KOPT-K1 (cell line): ENCODE results near the gene MROH8.

Source experiments
- H3K27ac ChIP-seq: fragments of 200-600 bp; sonication (generic); 2 replicates; pipeline ENCODE4 v1.5.1; 2016; ENCODE audit warnings: antibody characterized with exemption, mild to moderate bottlenecking, low read depth, low read length; ENCODE audit not compliant: poor library complexity, severe bottlenecking
- H3K36me3 ChIP-seq: fragments of 200-600 bp; sonication (generic); 2 replicates; pipeline ENCODE4 v1.5.1; 2017; ENCODE audit warnings: antibody characterized with exemption, mild to moderate bottlenecking, low read length, moderate library complexity; ENCODE audit not compliant: insufficient read depth
- H3K9me3 ChIP-seq: fragments of 200-600 bp; sonication (generic); 2 replicates; pipeline ENCODE4 v1.5.1; 2017; ENCODE audit warnings: antibody characterized with exemption, low read length, mild to moderate bottlenecking; ENCODE audit not compliant: insufficient read depth, poor library complexity, severe bottlenecking

MROH8 gene

DNA sequence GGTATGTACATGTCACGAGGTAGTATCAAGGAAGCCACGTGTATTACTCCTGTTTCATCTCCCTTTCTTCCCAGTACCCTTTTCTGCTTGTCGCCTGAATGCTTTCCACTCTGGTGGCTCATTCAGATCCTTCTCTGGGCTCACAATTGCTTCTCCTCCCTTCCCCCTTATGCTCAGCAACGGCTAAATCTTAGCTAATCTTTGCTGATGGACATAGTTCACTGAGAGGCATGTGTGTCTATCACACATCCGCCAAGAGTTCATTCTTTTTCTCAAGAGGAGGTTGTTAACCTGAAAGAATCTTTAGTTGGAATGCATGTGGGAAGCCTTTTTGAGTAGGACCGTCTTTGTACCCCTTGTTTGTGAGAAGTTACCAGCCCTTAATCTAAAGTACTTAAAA lies 25.8 kb upstream of the MROH8 start:
- Histone ChIP-seq H3K36me3 (peaks cover 100% of the 10 kb centered on the region), H3K27ac (no peak overlapping the region)

DNA sequence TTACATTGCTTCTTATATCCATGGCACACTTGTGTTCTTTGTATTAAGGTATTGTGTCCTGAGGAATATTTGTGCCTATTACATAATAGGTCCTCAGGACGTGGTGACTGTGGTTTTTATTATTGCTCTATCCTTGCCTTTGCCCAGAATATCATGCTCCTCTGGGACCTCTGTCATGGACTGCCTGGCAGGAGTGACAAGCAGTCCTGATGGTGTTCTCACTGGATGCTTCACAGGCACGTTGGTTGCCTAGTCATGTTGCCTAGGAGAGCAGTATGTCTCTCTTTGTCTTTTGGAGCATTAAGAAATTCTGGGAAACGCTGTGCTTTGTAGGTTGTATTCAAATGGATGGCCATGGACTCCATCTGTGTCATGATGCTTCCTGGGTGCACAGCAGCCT lies 24.7 kb upstream of the MROH8 start:
- H3K9me3 ChIP-seq, result no peaks in the 10 kb centered on the region
- H3K36me3 ChIP-seq, result peaks cover 100% of the 10 kb centered on the region
- H3K27ac ChIP-seq, result no peak overlapping the region

More for the DNA sequence above, 25.8 kb upstream of the MROH8 start:
- no peaks in the 10 kb centered on the region for H3K9me3 ChIP-seq

DNA sequence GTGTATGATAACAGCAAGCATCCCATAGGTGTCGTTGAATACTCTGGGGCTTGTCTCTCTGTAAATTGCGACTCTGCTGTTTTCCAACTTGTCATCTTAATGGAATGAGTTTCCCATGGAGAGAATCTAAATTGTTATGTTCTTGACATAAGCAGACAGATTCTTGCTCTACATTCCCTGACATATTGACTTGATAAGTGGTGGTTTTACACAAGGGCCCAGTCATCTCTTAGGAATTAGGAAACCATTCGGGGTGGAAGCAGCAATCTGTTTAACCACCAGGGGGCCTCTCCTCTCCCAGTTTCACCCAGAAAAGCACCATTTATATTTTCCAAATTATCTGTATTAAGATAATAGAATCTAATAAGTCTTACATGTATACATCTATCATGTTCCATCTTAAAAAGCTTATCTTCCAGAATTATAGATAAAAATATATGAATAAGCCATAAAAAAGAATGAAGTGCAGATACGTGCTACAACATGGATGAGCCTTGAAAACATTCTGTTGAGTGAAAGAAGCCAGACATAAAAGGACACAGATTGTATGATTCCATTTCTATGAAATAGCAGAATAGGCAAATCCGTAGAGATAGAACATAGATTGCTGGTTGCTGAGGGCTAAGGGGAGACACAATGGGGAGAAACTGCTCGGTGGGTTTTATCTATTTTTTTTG lies 23.1 kb upstream of the MROH8 start:
- H3K36me3 ChIP-seq, result peaks cover 100% of the 10 kb centered on the region
- no peak overlapping the region for H3K27ac ChIP-seq

DNA sequence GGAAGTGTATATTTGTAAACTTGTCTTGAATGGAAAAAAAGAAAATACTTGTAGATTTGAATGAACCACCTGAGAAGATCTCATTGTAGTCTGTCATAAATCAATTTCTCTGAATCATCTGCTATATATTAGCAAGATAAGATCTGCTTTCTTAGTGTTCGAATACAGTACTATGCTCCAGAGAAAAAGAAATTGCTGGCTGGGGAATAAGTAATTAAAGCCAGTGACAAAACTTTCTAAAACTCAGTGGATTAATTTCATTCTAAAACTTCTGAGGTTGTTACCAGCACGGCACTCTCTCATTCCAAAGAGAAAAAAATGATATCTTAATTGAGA lies 22.4 kb upstream of the MROH8 start:
- Histone ChIP-seq H3K27ac (no peak overlapping the region), H3K9me3 (no peaks in the 10 kb centered on the region), H3K36me3 (peaks cover 100% of the 10 kb centered on the region)

More for the DNA sequence above, 23.1 kb upstream of the MROH8 start:
- H3K9me3 ChIP-seq, result no peaks in the 10 kb centered on the region

DNA sequence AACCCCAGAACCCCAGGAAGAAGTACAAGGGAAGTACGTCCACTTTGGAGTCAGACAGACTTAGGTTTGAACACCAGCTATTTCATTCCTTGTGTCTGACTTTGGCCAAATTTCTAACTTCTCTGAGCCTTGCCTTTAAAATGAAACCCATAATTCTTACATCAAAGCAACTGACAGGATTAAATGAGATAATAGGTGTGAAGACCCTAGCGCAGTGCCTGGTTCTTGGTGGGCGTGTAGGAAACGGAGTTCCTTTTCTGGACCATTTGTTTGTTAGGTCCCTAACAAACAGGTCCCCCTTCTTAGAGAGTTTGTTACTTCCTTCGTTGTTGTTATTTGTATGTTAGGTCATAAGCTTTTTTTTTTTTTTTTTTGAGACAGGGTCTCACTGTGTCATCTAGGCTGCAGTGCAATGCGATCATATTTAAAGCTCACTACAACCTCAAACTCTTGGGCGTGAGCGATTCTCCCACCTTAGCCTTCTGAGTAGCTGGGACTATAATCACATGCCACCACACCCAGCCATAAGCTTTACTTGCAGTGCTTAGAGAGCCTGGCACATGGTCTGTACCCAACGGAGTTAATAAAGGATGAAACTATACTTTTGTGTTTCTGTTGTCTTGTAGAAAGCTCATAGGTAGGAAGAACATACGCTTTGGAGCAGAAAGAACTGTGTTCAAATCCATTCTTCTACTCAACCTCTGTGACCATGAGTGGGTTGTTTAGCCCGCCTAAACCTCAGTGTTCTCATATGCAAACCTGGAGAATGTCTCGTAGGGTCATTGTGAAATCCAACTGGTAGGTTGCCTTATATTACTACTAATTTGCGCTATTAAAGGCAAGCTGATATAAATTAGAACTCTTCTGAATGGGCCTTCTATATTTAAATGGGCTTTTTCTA lies 21.8 kb upstream of the MROH8 start:
- H3K9me3 ChIP-seq, result no peaks in the 10 kb centered on the region
- H3K27ac ChIP-seq, result no peak overlapping the region
- peaks cover 100% of the 10 kb centered on the region for H3K36me3 ChIP-seq

DNA sequence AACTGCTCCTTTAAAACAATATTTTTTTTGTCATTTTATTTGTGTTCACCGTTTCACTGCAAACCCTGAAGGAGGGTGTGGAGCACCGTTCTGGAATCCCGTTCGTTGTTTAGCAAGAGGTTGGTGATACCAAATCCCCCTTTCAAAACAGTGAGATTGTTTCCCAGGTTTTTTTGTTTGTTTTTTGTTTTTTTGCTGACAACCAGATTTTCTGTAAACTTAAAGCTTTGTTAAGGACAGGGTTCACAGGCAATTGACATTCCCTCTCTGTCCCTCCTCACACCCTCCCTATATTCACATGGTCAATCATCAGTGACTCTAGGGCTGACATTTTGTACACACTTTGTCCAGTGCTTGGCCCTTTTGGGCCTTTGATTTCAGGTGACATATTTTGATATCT lies 21.0 kb upstream of the MROH8 start:
- Histone ChIP-seq H3K9me3 (no peaks in the 10 kb centered on the region), H3K27ac (no peak overlapping the region), H3K36me3 (peaks cover 99% of the 10 kb centered on the region)

DNA sequence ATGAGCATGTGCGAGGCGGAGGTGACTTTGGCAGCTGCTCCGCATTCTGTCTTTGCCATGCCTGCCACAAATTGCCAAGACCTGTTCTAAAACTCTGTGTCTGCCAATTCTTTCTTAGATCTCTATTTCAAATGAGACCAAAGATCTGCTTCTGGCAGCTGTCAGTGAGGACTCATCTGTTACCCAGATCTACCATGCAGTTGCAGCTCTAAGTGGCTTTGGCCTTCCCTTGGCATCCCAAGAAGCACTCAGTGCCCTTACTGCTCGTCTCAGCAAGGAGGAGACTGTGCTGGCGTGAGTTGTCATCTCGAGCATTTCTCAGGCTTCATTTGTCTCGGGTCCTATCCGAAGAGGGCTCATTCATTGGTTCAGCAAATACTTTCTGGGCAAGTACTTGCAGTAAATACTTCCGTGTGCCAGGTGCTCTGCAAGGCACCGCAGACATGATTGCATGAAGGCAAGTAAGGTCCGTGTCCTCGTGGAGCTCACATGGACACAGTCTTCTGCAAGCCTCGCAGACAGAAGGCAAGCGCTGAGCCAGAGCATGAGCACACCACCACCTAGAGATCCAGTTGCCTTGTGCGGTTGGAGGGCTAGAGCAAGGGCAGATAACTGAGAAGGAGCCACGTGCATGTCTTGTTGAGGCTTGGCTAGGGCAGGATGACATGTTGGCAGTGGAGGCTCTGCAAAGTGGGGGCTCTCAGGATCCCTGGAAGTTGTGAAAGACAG lies 19.7 kb upstream of the MROH8 start:
- H3K36me3 ChIP-seq, result peaks cover 96% of the 10 kb centered on the region
- H3K9me3 ChIP-seq, result no peaks in the 10 kb centered on the region
- no peak overlapping the region for H3K27ac ChIP-seq

DNA sequence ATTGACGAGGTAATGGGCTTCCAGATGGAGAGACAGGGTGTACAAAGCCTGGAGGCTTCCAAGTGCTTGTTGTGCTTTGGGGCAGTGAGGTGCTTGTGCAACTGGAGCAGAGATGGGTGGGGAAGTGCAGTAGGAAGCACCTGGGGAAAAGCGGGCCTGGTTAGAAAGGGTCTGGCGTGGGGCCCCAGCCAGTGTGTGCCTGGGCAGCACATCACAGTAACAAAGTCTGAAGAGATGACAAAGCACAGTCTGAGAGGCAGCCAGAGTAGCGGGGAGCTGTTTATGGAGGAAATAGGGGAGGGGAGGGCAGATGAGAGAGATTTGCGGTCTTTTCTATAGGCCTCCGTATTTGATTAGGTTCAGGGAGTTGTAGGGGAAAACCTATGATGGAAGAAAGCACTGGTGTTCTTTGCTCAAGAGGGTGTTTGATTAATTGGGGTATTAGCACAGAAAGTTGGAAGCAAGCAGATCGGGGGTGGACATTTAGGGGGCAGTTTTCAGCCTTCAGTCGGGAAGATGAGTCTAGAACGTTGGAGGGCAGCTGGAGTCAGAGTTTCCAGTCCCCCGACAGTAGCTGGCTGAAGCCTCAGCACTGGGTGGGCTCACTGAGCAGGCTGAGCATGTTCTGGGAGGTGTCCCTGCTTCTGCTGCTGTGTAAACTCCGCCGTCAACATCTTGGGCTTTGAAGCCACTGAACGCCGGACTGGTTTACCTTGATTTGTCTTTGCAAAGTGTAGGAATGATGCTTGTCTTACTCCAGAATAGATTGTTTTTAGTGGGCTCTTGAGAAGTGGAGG lies 15.5 kb upstream of the MROH8 start:
- Histone ChIP-seq H3K27ac (no peak overlapping the region), H3K9me3 (no peaks in the 10 kb centered on the region), H3K36me3 (peaks cover 86% of the 10 kb centered on the region)

DNA sequence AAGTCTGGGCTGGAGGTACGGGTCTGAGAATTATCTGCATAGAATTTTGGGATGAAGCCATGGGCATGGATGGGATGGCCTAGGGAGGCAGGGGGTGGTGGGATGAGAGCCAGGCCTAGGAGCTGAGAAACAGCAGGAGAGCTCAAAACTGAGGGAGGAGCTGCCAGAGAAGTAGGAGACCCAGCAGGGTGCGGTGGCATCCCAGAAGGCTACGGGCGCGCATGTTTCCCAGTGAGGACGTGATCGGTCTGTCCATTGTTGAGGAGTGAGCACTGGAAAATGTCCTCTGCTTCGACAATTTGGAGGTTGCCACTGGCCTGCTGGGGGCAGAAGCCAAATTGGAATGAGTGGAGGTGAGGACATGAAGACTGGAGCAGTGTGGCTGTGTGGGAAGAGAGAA lies 14.5 kb upstream of the MROH8 start:
- no peak overlapping the region for H3K27ac ChIP-seq

DNA sequence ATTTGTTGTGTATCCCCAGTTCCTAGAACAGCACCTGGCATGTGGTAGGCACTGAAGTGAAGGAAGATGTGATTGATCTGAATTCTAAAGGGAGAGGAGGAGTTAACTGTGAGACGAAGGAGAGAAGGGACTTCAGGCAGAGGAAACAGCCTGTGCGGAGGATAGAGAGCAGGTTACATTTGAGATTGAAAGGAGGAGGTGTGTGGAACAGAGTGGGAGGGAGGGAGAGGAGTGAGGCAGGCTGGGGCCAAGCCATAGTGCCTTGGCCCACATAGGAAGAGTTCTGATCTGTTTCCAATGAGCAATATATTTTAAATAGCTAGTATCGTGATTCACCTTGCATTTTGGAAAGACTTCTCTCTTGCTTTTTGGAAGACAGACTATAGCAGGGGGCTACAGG lies 13.9 kb upstream of the MROH8 start:
- peaks cover 86% of the 10 kb centered on the region for H3K36me3 ChIP-seq
- no peaks in the 10 kb centered on the region for H3K9me3 ChIP-seq
- no peak overlapping the region for H3K27ac ChIP-seq

More for the DNA sequence above, 14.5 kb upstream of the MROH8 start:
- Histone ChIP-seq H3K36me3 (peaks cover 86% of the 10 kb centered on the region), H3K9me3 (no peaks in the 10 kb centered on the region)

DNA sequence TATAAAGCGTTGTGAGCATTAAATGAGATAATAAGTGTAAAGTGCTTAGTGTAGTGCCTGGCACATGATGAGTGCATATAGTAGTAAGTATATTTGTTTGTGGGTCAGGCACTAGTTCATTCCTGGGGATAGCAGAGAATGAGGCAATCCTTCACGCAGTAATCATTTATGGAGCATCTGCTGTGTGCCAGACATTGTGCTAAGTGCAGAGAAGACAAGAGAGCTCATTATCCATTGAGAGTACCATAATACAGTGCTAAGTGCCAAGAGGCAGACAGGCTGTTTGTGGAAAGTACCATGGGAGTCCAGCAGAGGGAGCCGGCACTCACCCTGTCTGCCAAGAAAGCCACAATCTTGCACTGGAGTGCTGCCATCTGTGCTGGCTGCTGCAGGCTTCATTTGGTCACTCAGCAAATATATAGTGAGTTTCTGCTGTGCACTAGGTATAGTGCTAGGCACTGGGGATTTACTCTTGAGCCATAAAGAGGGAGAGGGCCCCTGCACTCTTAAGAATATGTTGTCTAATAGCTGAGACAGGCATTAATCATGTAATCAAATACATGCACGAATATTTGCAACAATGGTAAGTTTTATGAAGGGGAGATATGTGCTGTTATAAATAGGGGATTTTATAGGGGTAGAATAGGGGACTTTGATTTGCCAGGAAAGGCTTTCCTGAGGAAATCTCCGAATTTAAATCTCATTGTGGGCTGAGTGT lies 12.9 kb upstream of the MROH8 start:
- peaks cover 84% of the 10 kb centered on the region for H3K36me3 ChIP-seq
- no peaks in the 10 kb centered on the region for H3K9me3 ChIP-seq
- H3K27ac ChIP-seq, result no peak overlapping the region

DNA sequence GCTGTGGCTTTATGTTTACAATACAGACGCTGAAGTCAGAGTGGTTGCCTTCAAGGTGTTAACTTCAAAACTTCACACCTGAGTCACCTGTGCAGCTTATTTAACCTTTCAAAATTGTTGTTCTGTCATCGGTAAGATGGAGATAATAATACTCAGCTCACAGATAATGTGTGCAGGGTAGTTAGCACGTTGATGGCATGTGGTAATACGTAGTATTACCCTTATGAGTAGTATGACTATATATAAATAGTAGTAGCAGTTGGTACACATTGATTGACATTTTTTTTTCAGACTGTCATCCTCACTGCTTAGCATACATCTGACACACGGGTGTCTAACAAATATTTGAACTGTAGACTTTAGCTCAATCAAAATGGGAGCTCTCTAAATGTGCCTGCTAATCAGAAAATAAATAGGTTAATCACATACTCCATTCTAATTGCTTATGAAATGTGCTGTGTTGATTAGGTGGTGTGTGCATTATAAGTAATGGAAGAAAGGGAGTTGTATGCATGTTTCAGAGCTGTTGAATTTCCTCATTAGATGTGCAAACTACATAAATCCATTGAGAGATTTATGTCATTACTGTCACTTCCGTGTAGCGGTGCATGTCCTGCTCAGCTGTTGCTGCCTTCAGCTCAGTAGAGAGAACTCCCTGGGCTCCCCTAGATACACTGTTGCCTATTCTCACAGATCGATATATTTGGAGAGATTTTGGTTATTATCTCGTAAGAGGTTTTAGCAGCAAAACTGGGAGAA lies 11.2 kb upstream of the MROH8 start:
- Histone ChIP-seq H3K36me3 (peaks cover 82% of the 10 kb centered on the region), H3K27ac (no peak overlapping the region), H3K9me3 (no peaks in the 10 kb centered on the region)

DNA sequence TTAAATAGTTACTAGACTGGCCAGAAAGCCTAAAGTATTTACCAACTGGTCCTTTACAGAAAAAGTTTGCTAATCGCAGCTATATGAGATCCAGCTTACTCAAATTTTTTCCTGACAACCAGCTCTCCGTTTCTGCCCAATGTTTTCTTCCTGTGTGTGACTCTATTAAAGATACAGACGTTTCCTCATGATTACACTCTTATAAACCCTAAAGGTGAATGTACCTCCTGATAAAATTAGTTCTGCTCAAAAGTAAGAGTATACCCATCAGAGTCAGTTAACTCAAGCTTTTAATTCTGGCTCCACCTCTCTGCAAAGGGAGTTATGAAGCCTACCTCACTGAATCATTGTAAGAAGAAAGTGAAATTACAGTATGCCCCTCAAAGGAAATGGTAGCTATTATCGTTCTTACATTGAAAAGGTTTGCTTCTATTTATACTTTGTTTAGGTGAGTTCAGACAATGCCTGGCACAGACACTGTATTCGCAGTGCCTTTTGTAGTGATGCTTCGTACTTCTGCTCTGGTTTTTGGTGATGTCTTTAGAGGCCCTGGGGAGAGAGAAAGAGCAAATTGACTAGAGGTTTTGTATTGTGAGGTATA lies 10.2 kb upstream of the MROH8 start:
- H3K36me3 ChIP-seq, result peaks cover 84% of the 10 kb centered on the region
- no peaks in the 10 kb centered on the region for H3K9me3 ChIP-seq
- H3K27ac ChIP-seq, result no peak overlapping the region
